ENCODE data around the gene RPGRIP1L.

GRCh38 chr16:53707671-53708070, 4.0 kb upstream of the RPGRIP1L start:
- TF ChIP-seq POLR2A (IDR thresholded peaks at IDR 0.05) (no peak), CTCF (IDR thresholded peaks at IDR 0.05) (no peak)
